ENCODE data around the gene NTMT1.

NTMT1 gene

DNA sequence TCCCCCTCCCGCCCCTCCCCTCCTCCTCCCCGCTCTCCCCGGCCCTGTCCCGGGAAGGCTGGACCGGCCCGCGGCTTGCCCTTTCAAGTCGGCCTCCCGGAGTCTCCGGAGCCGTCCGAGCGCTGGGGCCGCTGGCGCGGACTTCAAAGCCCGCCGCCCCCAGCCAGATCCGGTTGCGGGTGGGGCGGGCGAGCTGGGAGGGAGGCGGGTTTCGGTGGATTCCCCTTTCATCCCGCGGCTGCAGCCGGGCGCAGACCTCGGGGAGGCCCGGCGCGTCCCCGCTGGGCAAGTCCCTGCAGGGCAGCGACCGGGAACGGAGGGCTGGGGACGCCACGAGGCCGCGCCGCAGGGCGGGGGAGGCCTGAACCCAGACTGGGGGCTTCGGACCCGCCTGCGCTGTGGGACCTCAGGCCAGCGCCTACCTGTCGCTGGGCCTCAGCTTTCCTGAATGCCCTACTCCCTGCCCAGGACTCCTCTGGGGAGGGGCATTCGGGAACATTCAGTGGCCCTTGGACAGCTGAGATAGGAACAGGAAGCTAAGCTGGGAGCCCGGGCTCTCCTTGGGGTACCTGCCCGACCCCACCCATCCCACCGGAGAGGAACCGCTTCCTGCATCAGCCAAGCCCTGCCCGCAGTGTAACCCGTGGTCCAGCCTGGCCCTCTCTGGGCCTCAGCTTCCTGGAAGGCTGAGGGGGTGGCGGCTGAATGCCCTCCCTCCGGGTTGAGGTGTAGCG lies 28.4 kb upstream of the NTMT1 start:
- DNase-seq: peak; percentile 45

DNA sequence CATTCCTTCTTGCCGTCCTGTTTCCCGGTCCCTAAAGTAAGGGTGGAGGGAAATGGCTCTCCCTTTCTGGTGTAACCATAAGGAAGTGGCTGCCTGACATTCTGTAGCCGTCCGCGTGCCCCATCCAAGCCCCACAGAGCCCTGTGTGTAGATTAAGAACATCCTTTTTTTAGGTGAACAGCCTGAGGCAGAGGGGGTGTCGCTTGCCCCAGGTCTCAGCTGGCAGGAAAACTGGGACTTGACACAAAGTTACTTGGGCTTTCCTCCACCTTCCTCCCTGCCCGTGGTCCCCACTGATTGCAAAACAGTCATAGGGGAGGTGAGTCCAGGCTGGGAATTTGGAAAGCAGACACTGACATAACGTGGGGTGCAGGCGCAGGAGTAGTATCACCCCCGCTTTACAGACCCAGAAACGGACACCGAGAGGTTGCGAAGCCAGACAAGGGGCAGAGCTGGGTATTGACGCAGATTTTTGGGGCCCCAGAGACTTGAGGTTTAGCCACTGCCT lies 27.8 kb upstream of the NTMT1 start:
- DNase-seq: no peak

DNA sequence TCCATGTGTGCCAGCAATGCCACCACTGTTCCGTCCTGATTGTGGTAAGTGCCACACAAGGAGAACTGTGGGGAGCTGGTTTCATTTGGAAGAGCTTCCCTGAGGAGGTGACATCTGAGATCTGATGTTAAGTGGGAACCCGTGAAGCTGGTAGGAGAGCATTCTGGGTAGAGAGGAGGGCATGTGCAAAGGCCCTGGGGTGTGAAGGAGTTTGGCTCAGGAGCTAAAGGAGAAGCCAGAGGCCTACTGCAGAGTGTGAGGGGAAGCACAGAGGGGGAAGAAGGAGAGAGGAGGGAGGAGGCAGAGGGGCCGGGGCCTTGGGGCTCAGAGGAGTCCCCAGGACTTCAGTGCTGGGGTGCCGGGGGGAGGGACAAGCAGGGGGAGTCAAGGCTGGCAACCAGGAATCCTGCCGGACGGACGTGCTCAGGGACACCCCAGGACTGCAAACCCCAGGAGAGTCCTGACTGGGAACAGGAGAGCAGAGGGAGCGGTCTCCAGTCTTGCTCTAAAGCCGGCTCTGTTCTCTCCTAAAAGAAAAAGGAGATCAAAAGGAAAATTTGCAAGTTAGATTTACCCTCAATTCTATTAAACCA lies 24.8 kb upstream of the NTMT1 start:
- no peak for DNase-seq

GRCh38 chr9:129602598-129603415 lies 23.2 kb upstream of the NTMT1 start:
- DNase-seq: no peak

- DNase-seq: no peak
These were observed 21.8 kb upstream of the NTMT1 start for GRCh38 chr9:129604056-129604765.

DNA sequence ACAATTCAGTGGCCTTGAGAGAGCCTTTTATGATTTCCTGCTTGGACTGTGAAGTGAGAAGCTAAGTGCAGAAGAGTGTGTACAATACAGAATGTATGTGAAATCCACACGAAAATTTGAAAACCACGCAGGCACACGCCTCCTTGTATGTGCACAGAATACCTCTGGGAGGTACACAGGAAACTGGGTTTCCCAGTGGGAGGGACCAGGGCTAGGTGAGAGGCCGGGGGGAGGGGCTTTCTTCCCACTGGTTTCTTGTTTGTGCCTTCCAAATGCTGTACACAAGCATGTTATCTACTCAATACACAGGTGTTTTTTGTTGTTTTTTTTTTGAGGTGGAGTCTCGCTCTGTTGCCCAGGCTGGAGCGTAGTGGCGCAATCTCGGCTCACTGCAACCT lies 21.2 kb upstream of the NTMT1 start:
- peak; percentile 38 for DNase-seq

- DNase-seq: no peak
These were observed 19.6 kb upstream of the NTMT1 start for GRCh38 chr9:129606161-129607026.

DNA sequence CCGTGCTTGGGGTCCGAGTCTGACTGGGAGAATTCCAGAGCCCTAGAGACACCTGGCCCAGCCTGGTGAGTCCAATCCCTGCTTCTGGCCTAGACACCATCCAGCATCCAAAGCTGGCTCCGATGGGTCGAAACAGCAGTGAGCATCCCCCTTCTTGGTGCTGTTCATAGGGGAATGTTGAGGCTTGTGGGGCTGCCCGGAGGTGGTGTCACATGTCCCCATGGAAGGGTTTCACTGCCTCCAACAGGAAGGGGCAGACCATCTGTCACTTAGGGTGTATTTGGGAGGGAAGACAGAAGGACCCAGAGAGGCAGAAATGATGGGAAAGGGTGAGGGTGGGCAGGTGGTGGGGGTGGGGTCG lies 19.0 kb upstream of the NTMT1 start:
- no peak for DNase-seq

GRCh38 chr9:129608561-129609481 lies 17.1 kb upstream of the NTMT1 start:
- no peak for DNase-seq

GRCh38 chr9:129609486-129610212 lies 16.3 kb upstream of the NTMT1 start:
- peak; percentile 86 for DNase-seq

- no peak for DNase-seq
These were observed 15.8 kb upstream of the NTMT1 start for GRCh38 chr9:129610213-129610472.

DNA sequence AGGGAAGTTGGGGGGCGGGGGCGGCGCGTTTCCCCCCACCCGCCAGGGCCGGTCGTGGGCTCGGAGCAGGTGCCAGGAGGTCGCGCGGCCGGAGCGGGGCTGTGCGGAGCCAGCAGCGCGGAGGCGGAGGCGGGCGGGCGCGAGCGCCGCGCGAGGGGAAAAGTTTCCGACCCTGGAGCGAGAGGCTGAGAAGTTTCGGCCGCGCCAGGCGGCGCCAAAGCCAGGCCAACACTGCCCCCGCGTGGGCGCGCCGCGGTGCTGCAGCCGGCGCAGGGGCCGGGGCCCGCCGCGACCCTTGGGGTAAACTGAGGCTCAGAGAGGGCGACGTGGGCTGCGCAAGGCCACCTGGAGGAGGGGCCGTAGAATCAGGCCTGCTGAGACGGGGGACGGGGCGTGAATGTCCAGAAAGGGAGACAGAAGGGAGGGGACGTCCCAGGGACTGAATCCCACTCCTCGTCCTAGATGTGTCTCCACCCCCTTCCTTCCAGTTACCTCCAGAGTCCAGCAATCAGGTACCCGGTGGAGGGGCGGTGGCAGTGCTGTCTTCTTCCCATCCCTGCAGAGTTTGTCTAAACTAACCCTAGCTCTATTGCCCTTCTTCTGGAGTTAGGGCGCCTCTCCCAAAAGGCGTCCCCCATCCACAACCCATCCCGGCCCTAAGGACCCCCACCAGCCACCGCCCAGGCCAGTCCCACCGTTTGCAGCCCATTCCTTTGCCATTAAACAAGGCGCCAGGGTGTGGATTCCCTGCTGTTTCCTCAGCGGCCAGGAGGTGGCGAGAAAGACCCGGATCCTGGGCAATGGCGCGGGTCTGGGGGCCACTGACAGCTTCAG lies 15.3 kb upstream of the NTMT1 start:
- peak; percentile 77 for DNase-seq

GRCh38 chr9:129611307-129611800 lies 14.6 kb upstream of the NTMT1 start:
- no peak for DNase-seq

GRCh38 chr9:129612123-129612522 lies 13.8 kb upstream of the NTMT1 start:
- DNase-seq: no peak

- no peak for DNase-seq
These were observed 13.0 kb upstream of the NTMT1 start for GRCh38 chr9:129612815-129613519.

DNA sequence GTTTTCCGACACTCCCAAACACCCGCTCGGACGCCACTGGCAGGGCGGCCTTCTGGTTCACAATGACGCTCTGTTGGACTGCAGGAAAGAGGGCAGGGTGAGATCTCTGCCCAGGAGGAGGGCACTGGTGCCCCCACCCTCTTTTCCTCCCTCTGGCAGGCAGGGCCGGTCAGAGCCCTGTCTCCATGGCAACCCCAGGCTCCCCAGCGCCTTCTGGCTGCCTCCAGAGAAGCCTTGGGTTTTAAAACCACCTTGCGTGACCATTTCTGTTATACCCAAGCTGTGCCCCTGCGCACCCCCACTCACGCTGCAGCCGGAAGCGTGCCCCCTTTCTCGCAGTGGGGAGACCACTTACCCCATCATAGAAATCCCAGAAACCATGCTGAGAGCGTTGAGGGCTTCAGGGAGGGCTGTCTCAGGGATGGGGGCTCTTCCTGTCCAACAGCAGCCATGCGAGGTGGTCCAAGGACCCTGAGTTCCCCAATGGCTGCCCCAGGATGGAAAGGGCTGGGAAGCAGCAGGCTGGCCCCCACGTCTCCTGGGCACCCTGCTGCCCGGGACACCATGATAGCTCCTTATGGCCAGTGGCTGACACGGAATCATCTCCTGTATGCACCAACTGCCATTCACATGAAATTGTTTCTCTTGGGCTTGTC lies 12.3 kb upstream of the NTMT1 start:
- no peak for DNase-seq

- DNase-seq: no peak
These were observed 11.0 kb upstream of the NTMT1 start for GRCh38 chr9:129614932-129615331.

Measured in CD4-positive, alpha-beta T cell treated with Interleukin-12 subunit alpha and Interleukin-12 subunit beta, for 1 hour (primary cell).